T-helper 2 cell treated with Interferon-gamma antibody and Interleukin-4, amounts not matched to agents 100 ng/mL and 5 ng/mL, for 36 hours (primary cell): ENCODE data around the gene GJB4. TPM values are rescaled to one million over a fixed set of nuclear protein-coding genes. Genes with fewer than 3 reads are reported as not detected.
"Not testable (repeated sequence)": the region's sequence is repeated elsewhere in the genome, so short reads cannot be mapped to it uniquely, and the experiment has no call there.

Experiments used
- intact Hi-C: fragments of 100-400 bp; cut with micrococcal nuclease; formaldehyde crosslinking; loops from one replicate; pipeline ENCODE4 v1.15.1; 2023
- total RNA-seq: library from RNA; stranded (reverse); gene quantifications from 2 replicates; pipeline ENCODE4 v1.2.3, GENCODE V29; 2022

Gene GJB4
- total RNA-seq, 1 donor from 2014 or later: not detected

DNA sequence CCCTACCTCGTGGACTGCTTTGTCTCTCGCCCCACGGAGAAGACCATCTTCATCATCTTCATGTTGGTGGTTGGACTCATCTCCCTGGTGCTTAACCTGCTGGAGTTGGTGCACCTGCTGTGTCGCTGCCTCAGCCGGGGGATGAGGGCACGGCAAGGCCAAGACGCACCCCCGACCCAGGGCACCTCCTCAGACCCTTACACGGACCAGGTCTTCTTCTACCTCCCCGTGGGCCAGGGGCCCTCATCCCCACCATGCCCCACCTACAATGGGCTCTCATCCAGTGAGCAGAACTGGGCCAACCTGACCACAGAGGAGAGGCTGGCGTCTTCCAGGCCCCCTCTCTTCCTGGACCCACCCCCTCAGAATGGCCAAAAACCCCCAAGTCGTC lies 35.2 kb downstream of the GJB4 start:
- intact Hi-C loops: no loop called here

DNA sequence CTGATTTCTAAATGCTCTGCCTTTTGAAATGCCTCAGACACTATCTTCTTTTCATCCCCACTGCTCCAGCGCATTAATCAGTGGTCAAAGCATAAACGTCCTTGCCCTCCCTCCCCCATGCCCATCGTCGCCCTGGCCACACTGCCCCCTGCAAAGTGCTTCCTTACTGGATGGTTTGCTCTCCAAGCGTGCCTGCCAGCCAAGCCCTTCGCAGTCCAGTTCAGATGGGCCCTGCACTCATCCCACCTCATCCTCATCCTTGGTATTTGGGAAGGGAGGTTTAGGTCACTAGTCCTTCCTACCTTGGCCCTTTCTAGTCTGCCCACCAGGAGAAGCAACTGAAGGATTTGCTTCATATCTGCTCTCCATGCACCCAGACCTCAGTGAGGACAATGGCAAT lies 36.4 kb downstream of the GJB4 start:
- intact Hi-C loops: no loop called here

DNA sequence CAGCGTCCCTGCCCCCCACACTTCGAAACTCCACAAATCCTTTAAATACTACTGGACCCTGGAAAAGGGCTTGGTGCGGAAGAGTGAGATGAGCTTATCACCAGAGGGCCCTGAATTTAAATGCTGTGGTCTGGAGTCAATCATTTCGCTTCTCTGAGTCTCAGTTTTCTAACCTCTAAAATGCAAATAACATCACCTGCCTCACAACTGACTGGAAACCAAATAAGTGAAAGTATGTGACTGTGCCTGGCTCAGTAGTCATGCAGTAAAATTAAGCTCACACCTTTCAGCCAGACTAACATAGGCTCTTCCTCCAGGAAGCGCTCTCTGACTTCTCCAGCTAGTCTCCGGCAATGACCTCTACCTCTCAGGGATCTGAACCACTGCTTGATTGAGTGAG lies 37.5 kb downstream of the GJB4 start:
- intact Hi-C loops: no loop called here

DNA sequence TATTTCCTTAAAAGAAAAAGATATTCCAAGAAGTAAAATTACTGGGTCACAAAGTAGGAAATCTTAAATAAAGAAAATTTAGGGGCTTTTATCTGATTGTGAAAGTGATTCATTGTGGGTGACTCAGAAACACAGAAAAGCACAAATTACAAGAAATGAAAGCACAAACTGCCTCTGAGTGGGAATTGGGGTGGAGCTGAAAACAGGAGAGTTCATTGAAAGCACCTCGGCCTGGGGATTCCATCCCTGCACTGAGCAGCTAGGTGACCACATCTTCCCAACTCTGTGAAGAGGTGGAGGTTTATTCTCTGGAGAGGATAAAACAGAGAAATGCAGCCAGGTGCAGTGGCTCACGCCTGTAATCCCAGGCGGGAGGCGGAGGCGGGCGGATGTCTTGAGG lies 40.7 kb downstream of the GJB4 start:
- intact Hi-C loops: no loop called here

DNA sequence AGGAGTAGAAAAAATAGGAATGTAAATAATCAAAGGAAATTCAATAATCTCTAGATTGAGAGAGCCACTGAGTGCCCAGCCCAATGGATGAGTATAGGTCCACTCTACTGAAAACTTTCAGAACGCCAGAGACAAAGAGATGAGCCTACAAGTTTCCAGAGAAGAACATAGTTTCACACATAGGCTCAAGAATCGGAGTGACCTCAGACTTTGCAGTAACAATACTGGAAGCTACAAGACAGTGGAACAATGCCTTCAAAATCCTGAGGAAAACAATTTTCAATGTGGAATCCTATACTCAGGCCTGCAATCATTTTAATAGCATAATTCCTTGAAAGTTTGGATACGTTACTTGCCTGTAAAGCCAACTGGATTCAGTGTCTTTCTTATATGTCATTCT lies 44.2 kb downstream of the GJB4 start:
- intact Hi-C loops: no loop called here

DNA sequence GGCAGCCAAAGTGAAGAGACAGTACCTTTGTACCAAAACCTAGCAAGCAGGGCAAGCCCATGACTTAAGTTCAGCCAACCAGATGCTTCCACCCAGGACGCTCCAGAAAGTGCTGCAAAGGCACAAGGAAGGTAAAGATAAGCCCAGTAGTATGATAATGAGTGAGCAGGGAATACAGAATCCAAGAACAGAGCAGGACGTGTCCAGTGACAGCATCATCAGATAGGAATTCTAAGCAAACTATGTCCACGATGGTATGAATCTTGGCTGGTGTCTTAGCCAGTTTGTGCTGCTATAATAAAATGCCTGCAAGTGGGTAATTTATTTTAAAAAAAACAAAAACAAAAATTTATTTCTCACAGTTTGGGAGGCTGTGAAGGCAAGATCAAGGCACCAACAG lies 46.9 kb downstream of the GJB4 start:
- intact Hi-C loops: no loop called here

- intact Hi-C loops: no loop called here
Measured at GRCh38 chr1:34808051-34808810, 48.7 kb downstream of the GJB4 start.

GRCh38 chr1:34810781-34811180 lies 51.2 kb downstream of the GJB4 start:
- intact Hi-C loops: not testable (repeated sequence)

Other genes starting within 250 kb of the GJB4 start
- gene GJB5, start 4.7 kb upstream of the GJB4 start, total RNA-seq: not detected in 2 replicates
- not detected in 2 replicates for gene GJB3, start 21.5 kb downstream of the GJB4 start, total RNA-seq
- gene GJA4, start 33.3 kb downstream of the GJB4 start, total RNA-seq: not detected in 2 replicates
- 43.5 and 47.2 TPM in 2 replicates for gene SMIM12, start 100.0 kb downstream of the GJB4 start, total RNA-seq
- gene DLGAP3, start 169.9 kb downstream of the GJB4 start, total RNA-seq: 0.25 and 0.36 TPM in 2 replicates
- gene TMEM35B, start 225.6 kb downstream of the GJB4 start, total RNA-seq: 19.6 and 20.7 TPM in 2 replicates